Measurements from ENCODE around the gene SPECC1. TPM values are rescaled to one million over a fixed set of nuclear protein-coding genes. Genes with fewer than 3 reads are reported as not detected.
"Not testable (repeated sequence)": the region's sequence is repeated elsewhere in the genome, so short reads cannot be mapped to it uniquely, and the experiment has no call there.

Gene SPECC1
- total and polyA plus RNA-seq, 2 of the 13 experiments (the other 11 are each of a cell fraction or from before 2014, with no cell fraction given): 2.3 to 6.9 TPM

DNA sequence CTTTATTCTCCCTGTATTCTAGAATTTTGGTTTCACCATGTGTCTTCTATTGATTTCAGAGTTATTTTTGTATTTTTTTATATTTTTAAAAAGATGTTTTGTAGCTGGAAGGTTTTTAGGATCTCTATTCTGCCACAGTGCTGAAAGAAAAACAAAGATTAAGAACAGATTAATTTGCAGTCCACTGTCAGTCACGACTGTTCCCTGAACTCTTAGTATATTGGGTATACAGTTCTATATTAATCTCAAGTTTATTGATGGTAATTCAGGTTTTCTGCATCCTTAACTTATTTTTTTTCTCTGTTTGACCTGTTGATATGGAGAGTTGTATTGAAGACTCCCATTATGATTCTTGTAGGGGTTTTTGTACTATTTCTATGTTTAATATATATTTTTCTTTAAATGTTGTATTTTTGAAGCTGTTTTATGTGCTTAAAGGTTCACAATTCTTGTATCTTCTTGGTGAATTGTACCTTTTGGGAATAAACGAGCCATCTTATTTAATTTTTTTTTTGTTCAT lies 2.9 kb downstream of the SPECC1 start (continued):
- TF ChIP-seq, protein P1, sequence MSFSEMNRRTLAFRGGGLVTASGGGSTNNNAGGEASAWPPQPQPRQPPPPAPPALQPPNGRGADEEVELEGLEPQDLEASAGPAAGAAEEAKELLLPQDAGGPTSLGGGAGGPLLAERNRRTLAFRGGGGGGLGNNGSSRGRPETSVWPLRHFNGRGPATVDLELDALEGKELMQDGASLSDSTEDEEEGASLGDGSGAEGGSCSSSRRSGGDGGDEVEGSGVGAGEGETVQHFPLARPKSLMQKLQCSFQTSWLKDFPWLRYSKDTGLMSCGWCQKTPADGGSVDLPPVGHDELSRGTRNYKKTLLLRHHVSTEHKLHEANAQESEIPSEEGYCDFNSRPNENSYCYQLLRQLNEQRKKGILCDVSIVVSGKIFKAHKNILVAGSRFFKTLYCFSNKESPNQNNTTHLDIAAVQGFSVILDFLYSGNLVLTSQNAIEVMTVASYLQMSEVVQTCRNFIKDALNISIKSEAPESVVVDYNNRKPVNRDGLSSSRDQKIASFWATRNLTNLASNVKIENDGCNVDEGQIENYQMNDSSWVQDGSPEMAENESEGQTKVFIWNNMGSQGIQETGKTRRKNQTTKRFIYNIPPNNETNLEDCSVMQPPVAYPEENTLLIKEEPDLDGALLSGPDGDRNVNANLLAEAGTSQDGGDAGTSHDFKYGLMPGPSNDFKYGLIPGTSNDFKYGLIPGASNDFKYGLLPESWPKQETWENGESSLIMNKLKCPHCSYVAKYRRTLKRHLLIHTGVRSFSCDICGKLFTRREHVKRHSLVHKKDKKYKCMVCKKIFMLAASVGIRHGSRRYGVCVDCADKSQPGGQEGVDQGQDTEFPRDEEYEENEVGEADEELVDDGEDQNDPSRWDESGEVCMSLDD (CRISPR knock-in tag; IDR thresholded peaks at IDR 0.05; ENCODE audit: borderline replicate concordance): no peak

DNA sequence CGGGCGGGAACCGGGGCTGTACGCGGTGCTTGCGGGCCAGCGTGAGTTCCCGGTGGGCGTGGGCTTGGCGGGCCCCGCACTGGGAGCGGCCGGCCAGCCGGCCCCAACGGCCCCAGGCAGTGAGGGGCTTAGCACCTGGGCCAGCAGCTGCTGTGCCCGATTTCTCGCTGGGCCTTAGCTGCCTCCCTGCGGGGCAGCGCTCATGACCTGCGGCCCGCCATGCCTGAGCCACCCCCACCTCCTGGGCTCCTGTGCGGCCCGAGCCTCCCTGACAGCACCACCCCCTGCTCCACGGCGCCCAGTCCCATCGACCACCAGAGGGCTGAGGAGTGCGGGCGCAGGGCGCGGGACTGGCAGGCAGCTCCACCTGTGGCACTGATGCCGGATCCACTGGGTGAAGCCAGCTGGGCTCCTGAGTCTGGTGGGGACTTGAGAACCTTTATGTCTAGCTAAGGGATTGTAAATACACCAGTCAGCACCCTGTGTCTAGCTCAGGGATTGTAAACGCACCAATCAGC lies 7.4 kb downstream of the SPECC1 start:
- 74% methylated on average over 10 of the region's 32 CpGs for WGBS (ENCODE audit: low lambda C conversion rate)
- H3K4me2 ChIP-seq (ENCODE audit: low read depth, low read length); in situ Hi-C loops (cut with HindIII; ENCODE audit: extremely low pct_ligation_motif_present, low pct_unique_long_range_greater_than_20kb); H3K4me3 ChIP-seq (replicated peaks in 1 of 3; ENCODE audit: insufficient read depth in 1 of 3, low read depth in 2 of 3, low read length in 3 of 3); CTCF ChIA-PET (ENCODE audit: low intra/inter-chr PET ratio, low total read pairs); H3K79me2 ChIP-seq (ENCODE audit: insufficient read depth, low read length); POLR2A ChIA-PET; ATAC-seq; H3K27me3 ChIP-seq (ENCODE audit: control insufficient read depth in 1 of 2, insufficient read depth in 2 of 2, low read length in 2 of 2); BruUV-seq (replicated peaks); H3K27ac ChIP-seq (ENCODE audit: extremely low read length, insufficient read depth, low read length); H2AFZ ChIP-seq (ENCODE audit: low read length); H3K9me3 ChIP-seq (ENCODE audit: low read length); H3K36me3 ChIP-seq (replicated peaks in 1 of 2; ENCODE audit: control insufficient read depth in 1 of 2, insufficient read depth in 2 of 2, low read length in 2 of 2); intact Hi-C loops (cut with micrococcal nuclease; ENCODE audit: unreplicated experiment); DNase-seq (ENCODE audit: low spot score); H3K4me1 ChIP-seq (ENCODE audit: insufficient read depth, low read length); H4K20me1 ChIP-seq (ENCODE audit: insufficient read depth, low read length); H3K9ac ChIP-seq (ENCODE audit: insufficient read depth, low read depth, low read length); FAIRE-seq: not testable (repeated sequence)

DNA sequence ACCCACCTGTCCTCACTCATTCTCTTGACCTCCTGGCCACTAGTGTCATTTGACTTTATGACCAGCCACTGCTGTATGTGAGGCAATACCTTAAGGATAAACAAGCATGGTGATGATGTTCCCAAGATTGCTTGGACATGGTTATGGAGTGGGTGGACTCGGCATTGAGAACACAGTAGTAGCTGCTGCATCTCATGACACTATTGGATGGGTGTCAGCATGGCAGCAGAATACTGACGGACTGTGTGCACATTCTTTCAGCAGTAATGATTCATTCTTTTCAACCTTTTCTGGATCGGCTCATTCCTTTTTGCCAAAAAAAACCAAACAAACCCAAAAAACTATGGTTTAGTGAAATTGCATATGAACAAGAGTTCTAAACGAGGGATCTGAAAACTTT lies 13.5 kb downstream of the SPECC1 start:
- ATAC-seq (no peak), FAIRE-seq (no peak), DNase-seq (ENCODE audit: low spot score) (no peak)
- Histone ChIP-seq H3K79me2 (ENCODE audit: insufficient read depth, low read length) (no peaks in the 10 kb centered on the region), H3K4me3 (replicated peaks in 1 of 3; ENCODE audit: insufficient read depth in 1 of 3, low read depth in 2 of 3, low read length in 3 of 3) (no peak overlapping the region), H3K9ac (ENCODE audit: insufficient read depth, low read depth, low read length) (no peak overlapping the region), H3K27me3 (ENCODE audit: control insufficient read depth in 1 of 2, insufficient read depth in 2 of 2, low read length in 2 of 2) (peaks cover 0 to 4% of the 10 kb centered on the region in 2 experiments; a peak in 1 of 5 replicates), H2AFZ (ENCODE audit: low read length) (no peak overlapping the region), H3K27ac (ENCODE audit: extremely low read length, insufficient read depth, low read length) (no peak overlapping the region), H3K9me3 (ENCODE audit: low read length) (no peaks in the 10 kb centered on the region), H4K20me1 (ENCODE audit: insufficient read depth, low read length) (no peaks in the 10 kb centered on the region), H3K4me1 (ENCODE audit: insufficient read depth, low read length) (no peaks in the 10 kb centered on the region), H3K36me3 (replicated peaks in 1 of 2; ENCODE audit: control insufficient read depth in 1 of 2, insufficient read depth in 2 of 2, low read length in 2 of 2) (no peaks in the 10 kb centered on the region), H3K4me2 (ENCODE audit: low read depth, low read length) (no peak overlapping the region)
- POLR2A ChIA-PET: no interaction called here
- in situ Hi-C loops (cut with HindIII; ENCODE audit: extremely low pct_ligation_motif_present, low pct_unique_long_range_greater_than_20kb) (no loop called here), intact Hi-C loops (cut with micrococcal nuclease; ENCODE audit: unreplicated experiment) (no loop called here)
- 31% methylated on average over 4 of the region's 4 CpGs for WGBS (ENCODE audit: low lambda C conversion rate)
- CTCF ChIA-PET (ENCODE audit: low intra/inter-chr PET ratio, low total read pairs): no interaction called here
- BruUV-seq (replicated peaks): no TSS peak
- no peak for TF ChIP-seq RORA (CRISPR knock-in tag; IDR thresholded peaks at IDR 0.05)
- no peak for TF ChIP-seq NCOA5 (CRISPR knock-in tag; IDR thresholded peaks at IDR 0.05)
- no peak for TF ChIP-seq ZNF746 (CRISPR knock-in tag; IDR thresholded peaks at IDR 0.05)
- TF ChIP-seq ZNF407 (CRISPR knock-in tag; IDR thresholded peaks at IDR 0.05; ENCODE audit: not compliant biosample characterization): no peak
